ENCODE data around the gene GUF1. TPM values are rescaled to one million over a fixed set of nuclear protein-coding genes. Genes with fewer than 3 reads are reported as not detected.

GUF1 gene
- total RNA-seq, 4 donors from 2014 or later = 12.0 to 15.4 (median 13.1) TPM

DNA sequence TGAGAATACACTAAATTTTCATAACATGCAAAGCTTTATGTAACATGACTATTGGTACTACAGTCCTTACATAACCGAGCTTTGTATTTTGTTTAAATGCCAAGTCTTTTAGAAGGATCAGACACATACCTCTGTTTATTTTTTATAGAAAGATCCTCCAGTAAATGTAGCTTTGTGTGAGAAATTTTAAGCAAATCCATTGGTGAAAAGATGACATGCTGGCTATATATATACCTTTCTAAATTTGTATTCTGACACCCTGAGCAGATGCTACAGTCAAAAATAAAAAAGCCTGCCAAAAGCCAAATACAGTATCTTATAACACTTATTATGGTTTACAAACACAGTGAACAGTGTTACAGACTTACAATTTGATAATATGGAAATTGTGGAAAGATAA, 26.8 kb upstream of the GUF1 start, which contains the start of gene YIPF7:
TSS of gene YIPF7 (minus strand) at position 201 of the 400 bp plus-strand sequence. CDS start 1,525 bp downstream, outside the sequence.
- no peak for DNase-seq (ENCODE audit: low spot score)
- no peak for ATAC-seq (ENCODE audit: low FRiP score)
- TF ChIP-seq, protein P1, sequence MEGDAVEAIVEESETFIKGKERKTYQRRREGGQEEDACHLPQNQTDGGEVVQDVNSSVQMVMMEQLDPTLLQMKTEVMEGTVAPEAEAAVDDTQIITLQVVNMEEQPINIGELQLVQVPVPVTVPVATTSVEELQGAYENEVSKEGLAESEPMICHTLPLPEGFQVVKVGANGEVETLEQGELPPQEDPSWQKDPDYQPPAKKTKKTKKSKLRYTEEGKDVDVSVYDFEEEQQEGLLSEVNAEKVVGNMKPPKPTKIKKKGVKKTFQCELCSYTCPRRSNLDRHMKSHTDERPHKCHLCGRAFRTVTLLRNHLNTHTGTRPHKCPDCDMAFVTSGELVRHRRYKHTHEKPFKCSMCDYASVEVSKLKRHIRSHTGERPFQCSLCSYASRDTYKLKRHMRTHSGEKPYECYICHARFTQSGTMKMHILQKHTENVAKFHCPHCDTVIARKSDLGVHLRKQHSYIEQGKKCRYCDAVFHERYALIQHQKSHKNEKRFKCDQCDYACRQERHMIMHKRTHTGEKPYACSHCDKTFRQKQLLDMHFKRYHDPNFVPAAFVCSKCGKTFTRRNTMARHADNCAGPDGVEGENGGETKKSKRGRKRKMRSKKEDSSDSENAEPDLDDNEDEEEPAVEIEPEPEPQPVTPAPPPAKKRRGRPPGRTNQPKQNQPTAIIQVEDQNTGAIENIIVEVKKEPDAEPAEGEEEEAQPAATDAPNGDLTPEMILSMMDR (IDR thresholded peaks at IDR 0.05) = no peak

DNA sequence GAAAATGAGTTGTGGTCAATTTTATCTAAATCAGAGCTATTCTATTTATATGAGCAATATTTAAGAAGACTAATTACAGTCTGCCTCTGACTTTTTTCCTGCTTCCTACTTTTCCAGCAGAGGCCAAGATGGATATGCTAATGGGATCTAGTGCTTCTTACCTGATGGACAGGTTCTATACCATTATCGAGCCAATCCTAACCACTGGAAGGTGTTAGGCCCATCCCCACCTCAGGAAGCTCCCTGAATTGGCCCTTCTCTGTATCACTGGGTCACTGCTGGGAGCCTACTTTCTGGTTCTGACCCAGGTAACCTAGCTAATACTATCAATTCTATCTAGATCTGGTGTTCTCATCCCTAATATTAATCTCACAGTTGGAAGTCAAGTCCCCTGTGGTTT, 26.2 kb upstream of the GUF1 start:
- no peak for ATAC-seq (ENCODE audit: low FRiP score)
- TF ChIP-seq, protein P1 (IDR thresholded peaks at IDR 0.05) = no peak
- DNase-seq (ENCODE audit: low spot score) = no peak

DNA sequence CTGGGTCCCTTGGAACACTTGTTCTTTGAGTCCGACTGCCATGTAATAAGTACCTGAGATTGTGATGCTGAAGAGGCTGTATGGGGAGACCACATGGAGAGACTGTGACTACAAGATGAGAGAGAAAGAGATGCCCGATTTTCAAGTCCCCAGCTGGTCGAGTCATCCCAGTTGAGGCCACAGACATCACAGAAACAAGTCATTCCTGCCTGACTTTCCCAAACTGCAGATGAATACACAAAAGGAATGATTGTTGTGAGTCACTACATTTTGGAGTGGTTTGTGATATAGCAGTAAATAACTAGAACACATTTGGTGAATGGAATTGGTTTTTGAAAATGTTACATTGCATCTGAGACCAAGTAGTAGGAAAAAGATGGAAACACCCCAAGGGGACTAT, 17.8 kb upstream of the GUF1 start:
- TF ChIP-seq, protein P1 (IDR thresholded peaks at IDR 0.05) = no peak

DNA sequence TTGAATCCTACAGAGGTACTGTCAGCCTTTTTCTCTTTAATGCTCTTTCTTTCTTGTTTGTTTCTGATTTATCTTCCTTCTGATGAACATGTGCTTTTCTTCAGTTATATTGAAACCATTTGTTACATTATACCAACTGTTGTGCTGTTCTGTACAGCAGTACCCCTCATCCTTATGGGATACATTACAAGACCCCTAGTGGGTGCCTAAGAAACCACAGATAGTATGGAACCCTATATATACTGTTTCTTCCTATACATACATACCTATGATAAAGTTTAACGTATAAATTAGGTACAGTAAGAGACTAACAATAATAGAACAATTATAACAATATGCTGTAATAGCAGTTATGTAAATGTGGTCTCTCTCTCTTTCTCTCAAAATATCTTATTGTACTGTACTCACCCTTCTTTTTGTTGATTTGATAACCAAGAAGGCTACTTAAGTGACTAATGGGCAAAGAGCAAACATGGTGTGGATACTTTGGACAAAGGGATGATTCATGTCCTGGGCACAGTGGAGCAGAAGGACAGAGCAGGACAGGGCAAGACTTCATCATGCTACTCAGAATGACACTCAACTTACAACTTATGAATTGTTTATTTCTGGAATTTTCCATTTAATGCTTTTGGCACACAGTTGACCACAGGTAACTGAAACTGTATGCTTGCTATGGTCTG, 16.1 kb upstream of the GUF1 start:
- no peak for DNase-seq (ENCODE audit: low spot score)
- ATAC-seq (ENCODE audit: low FRiP score) = no peak
- TF ChIP-seq, protein P1 (IDR thresholded peaks at IDR 0.05) = no peak

More for the DNA sequence above, 17.8 kb upstream of the GUF1 start:
- DNase-seq (ENCODE audit: low spot score) (no peak), ATAC-seq (ENCODE audit: low FRiP score) (no peak)

DNA sequence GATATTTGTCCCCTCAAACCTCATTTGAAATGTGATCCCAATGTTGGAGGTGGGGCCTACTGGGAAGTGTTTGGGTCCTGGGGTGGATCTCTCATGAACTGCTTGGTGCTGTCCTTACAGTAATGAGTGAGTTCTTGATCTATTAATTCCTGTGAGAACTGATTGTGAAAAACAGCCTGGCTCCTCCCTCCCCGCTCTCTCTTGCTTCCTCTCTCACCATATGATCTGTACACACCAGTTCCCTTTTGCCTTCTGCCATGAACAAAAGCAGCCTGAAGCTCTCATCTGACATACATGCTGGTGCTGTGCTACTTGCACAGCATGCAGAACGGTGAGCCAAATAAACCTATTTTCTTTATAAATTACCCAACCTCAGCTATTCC, 15.6 kb upstream of the GUF1 start:
- DNase-seq (ENCODE audit: low spot score) = no peak
- no peak for ATAC-seq (ENCODE audit: low FRiP score)
- TF ChIP-seq, protein P1 (IDR thresholded peaks at IDR 0.05) = no peak

DNA sequence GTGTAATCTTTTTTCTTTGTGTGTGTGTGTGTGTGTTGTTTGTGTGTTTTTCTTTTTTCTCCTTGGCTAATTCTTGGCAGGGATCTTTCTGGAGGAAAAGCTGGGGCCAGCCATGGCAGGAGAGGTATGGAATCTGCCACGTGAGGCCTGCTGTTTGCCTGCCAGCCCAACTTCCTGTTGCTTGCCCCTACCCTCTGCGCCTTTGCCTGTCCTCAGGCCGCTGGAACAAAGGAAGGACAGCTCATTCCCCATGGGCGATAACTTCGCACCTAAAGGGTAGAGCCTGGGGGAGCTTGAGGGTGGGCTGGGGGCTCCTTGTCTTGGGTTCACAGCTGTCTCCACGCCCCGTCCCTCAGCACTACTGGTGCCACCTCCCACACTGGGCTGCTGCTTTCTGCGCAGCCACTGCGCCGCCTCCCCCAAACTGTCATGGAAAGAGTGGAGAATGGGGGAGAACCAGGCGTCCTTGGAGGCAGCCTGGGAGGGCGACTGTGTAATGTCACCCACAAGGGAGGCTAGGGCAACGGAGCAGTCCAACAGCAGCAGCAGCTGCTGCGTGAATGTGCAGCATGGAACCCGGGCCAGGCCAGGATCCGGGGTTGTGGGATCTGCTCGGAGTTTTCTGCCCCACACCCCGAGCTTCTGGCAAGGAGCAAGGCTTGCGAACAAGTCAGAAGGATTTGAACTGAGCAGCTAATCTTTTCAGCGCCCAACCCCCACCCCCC, 14.5 kb upstream of the GUF1 start:
- no peak for DNase-seq (ENCODE audit: low spot score)
- TF ChIP-seq, protein P1 (IDR thresholded peaks at IDR 0.05) = no peak
- ATAC-seq (ENCODE audit: low FRiP score) = peak; percentile 23
